Measurements from ENCODE around the gene TTC16. TPM values are rescaled to one million over a fixed set of nuclear protein-coding genes. Genes with fewer than 3 reads are reported as not detected.

The TTC16 gene
- total and polyA plus RNA-seq, 2 donors (not counting 3 experiments of a cell fraction or from before 2014, with no cell fraction given): not detected

DNA sequence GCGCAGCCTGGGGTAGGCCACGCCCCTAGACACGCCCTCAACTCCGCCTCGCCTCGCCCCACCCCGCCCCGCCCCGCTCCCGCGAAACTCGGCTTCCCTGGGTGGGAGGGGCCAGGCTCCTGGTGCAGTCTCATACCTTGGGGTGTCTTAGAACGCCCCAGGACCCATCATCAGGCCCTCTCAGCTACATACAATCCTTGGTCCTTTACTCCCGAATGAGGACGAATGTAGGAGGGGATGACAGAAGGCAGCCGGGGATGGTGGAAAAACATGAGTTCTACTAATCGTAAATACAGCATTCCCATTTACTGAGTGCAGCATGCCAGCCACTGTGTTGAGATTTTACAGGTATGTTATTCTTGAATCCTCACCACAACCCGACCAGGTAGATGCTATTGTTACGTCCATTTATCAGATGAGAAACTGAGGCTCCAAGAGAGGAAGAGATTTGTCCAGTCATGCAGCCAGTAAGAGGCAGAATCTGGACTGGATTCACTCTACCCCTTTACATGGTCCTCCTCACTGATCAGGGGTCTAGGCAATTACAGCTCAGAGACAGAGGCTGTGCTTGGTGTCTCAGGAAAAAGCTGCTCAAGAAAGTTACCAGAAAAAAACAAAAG, 55.8 kb downstream of the TTC16 start:
- intact Hi-C loops (cut with micrococcal nuclease): loop anchor here (1.0 to 2.0 kb wide), 4 partner anchors 17 to 67 kb away; partner anchors contain the start of genes FPGS and TOR2A
- H3K4me3 ChIP-seq (replicated peaks in 1 of 3; ENCODE audit: insufficient read depth in 1 of 3, low read depth in 1 of 3, low read length in 3 of 3): no peak overlapping the region
- dilution Hi-C loops (cut with MboI; ENCODE audit: extremely low pct_ligation_motif_present, low sequenced_read_pairs): no loop called here
- peaks cover 39% of the 10 kb centered on the region for H3K79me2 ChIP-seq (ENCODE audit: control insufficient read depth, insufficient read depth, low read length)
- TF ChIP-seq JUN (IDR thresholded peaks at IDR 0.05; ENCODE audit: borderline replicate concordance, insufficient read depth, insufficient read length, low read depth) (no peak), POLR2A (IDR thresholded peaks at IDR 0.05; ENCODE audit: low read depth, low read length) (no peak), CTCF (IDR thresholded peaks at IDR 0.05; ENCODE audit: extremely low read depth in 1 of 2, insufficient read depth in 1 of 2, low read depth in 1 of 2, low read length in 2 of 2) (no peak), EZH2 (IDR thresholded peaks at IDR 0.05; ENCODE audit: borderline replicate concordance, low read depth, low read length, severe bottlenecking) (no peak), POLR2AphosphoS5 (IDR thresholded peaks at IDR 0.05; ENCODE audit: insufficient read depth, low read depth, low read length) (no peak), MYC (IDR thresholded peaks at IDR 0.05; ENCODE audit: low read depth, low read length) (no peak), FOS (IDR thresholded peaks at IDR 0.05; ENCODE audit: borderline replicate concordance, insufficient read depth, low read length) (no peak), GATA2 (IDR thresholded peaks at IDR 0.05; ENCODE audit: insufficient read depth, insufficient read length, low read depth, low read length) (no peak)
- TF ChIP-seq, protein P1, sequence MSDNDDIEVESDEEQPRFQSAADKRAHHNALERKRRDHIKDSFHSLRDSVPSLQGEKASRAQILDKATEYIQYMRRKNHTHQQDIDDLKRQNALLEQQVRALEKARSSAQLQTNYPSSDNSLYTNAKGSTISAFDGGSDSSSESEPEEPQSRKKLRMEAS (IDR thresholded peaks at IDR 0.05; ENCODE audit: insufficient read depth, insufficient read length): no peak
- H3K9ac ChIP-seq (replicated peaks; ENCODE audit: extremely low read depth, insufficient read depth, low read length): no peak overlapping the region
- DNase-seq (ENCODE audit: low read depth, low spot score) (no peak), FAIRE-seq (no peak)
- no peaks in the 10 kb centered on the region for H4K20me1 ChIP-seq (replicated peaks; ENCODE audit: control insufficient read depth, extremely low read depth, insufficient read depth, low read length)
- H3K27me3 ChIP-seq (ENCODE audit: control insufficient read depth in 2 of 2, insufficient read depth in 2 of 2, low read length in 2 of 2): no peaks in the 10 kb centered on the region
- peaks cover 4 to 5% of the 10 kb centered on the region in 2 experiments for H3K36me3 ChIP-seq (ENCODE audit: control insufficient read depth in 2 of 2, extremely low read depth in 1 of 2, insufficient read depth in 2 of 2, low read length in 2 of 2)
- peaks cover 35% of the 10 kb centered on the region for H3K4me1 ChIP-seq (ENCODE audit: control insufficient read depth, extremely low read depth, insufficient read depth, low read length)
- H2AFZ ChIP-seq (ENCODE audit: low read depth, low read length): peak overlapping the region; percentile 68
- ChIA-PET POLR2A (interaction anchor here (0.6 to 2.8 kb wide), 13 partner anchors 10 to 98 kb away, joined by 3 to 24 read pairs (median 4); partner anchors contain the start of gene CDK9), CTCF (interaction anchor here (0.5 to 11.3 kb wide), 10 partner anchors 9 to 193 kb away, joined by 3 to 167 read pairs (median 6); partner anchors contain the start of genes CDK9, SH2D3C and TOR2A)
- H3K27ac ChIP-seq (ENCODE audit: insufficient read depth, low read depth, low read length): no peak overlapping the region
- H3K9me1 ChIP-seq (replicated peaks; ENCODE audit: control insufficient read depth, extremely low read depth, insufficient read depth, low read length): no peaks in the 10 kb centered on the region
- no TSS peak for BruUV-seq (replicated peaks)
- H3K4me2 ChIP-seq (ENCODE audit: insufficient read depth, low read length): peak overlapping the region; percentile 47
- no peaks in the 10 kb centered on the region for H3K9me3 ChIP-seq (replicated peaks; ENCODE audit: control insufficient read depth, insufficient read depth, low read length)
